Natural killer cell treated with Interleukin-12 subunit alpha and Interleukin-12 subunit beta and Interleukin-15 and Interleukin-18, amount 100 ng/mL, for 72 hours (primary cell): ENCODE measurements around the gene ARNT2. TPM values are rescaled to one million over a fixed set of nuclear protein-coding genes. Genes with fewer than 3 reads are reported as not detected.

ENCODE experiments used
- ATAC-seq, 2 donors: fragments of 150-1000 bp; cut with Tn5 transposase in 1 of 2; sonication (Bioruptor Pico), chemical (Tn5 transposase) in 1 of 2; 2 replicates each; pipeline ENCODE4 v1.10.0; 2021
- DNase-seq: peaks from one replicate; pipeline ENCODE4 v3.0.0; 2022; ENCODE audit warnings: low spot score
- H3K27ac Mint-ChIP-seq, 2 donors: 1 replicate in 1 of 2; 2 replicates in 1 of 2; pipeline ENCODE4 v1.8.0; 2022; ENCODE audit warnings: mixed read lengths in 2 of 2, mild to moderate bottlenecking in 1 of 2, moderate library complexity in 1 of 2
- H3K27me3 Mint-ChIP-seq, 2 donors: 1 replicate in 1 of 2; 2 replicates in 1 of 2; pipeline ENCODE4 v1.8.0; 2022; ENCODE audit warnings: mixed read lengths in 2 of 2
- H3K36me3 Mint-ChIP-seq: one replicate; pipeline ENCODE4 v1.8.0; 2022; ENCODE audit warnings: mixed read lengths
- H3K4me1 Mint-ChIP-seq, 2 donors: 1 replicate in 1 of 2; 2 replicates in 1 of 2; pipeline ENCODE4 v1.8.0; 2022; ENCODE audit warnings: low read depth in 2 of 2, mixed read lengths in 2 of 2, mild to moderate bottlenecking in 1 of 2
- H3K4me3 Mint-ChIP-seq: one replicate; pipeline ENCODE4 v1.8.0; 2022; ENCODE audit warnings: mixed read lengths
- H3K9me3 Mint-ChIP-seq: 2 replicates; pipeline ENCODE4 v1.8.0; 2022; ENCODE audit warnings: mixed read lengths
- total RNA-seq, 2 donors: library from RNA; stranded (reverse); gene quantifications; one replicate each; pipeline ENCODE4 v1.2.3, GENCODE V29; 2022

The ARNT2 gene
- total RNA-seq, 2 donors from 2014 or later: not detected

- Mint-ChIP-seq H3K27ac (no peak overlapping the region), H3K36me3 (no peaks in the 10 kb centered on the region), H3K27me3 (peaks cover 25 to 47% of the 10 kb centered on the region in 2 donors), H3K9me3 (no peaks in the 10 kb centered on the region), H3K4me3 (no peak overlapping the region), H3K4me1 (no peaks in the 10 kb centered on the region)
- ATAC-seq: no peak
- no peak for DNase-seq
Observed at GRCh38 chr15:80561500-80561899, 157.3 kb downstream of the ARNT2 start.

GRCh38 chr15:80562033-80562432 is 157.9 kb downstream of the ARNT2 start:
- no peak overlapping the region for H3K27ac Mint-ChIP-seq
- H3K4me3 Mint-ChIP-seq: no peak overlapping the region
- no peaks in the 10 kb centered on the region for H3K36me3 Mint-ChIP-seq
- H3K9me3 Mint-ChIP-seq: no peaks in the 10 kb centered on the region
- DNase-seq: no peak
- ATAC-seq: no peak
- no peaks in the 10 kb centered on the region for H3K4me1 Mint-ChIP-seq
- peaks cover 27 to 52% of the 10 kb centered on the region in 2 donors for H3K27me3 Mint-ChIP-seq

GRCh38 chr15:80562846-80563245 is 158.7 kb downstream of the ARNT2 start:
- Mint-ChIP-seq H3K36me3 (no peaks in the 10 kb centered on the region), H3K27me3 (peaks cover 21 to 45% of the 10 kb centered on the region in 2 donors), H3K4me3 (no peak overlapping the region), H3K9me3 (no peaks in the 10 kb centered on the region), H3K4me1 (no peaks in the 10 kb centered on the region), H3K27ac (no peak overlapping the region)
- DNase-seq (no peak), ATAC-seq (no peak)

- peaks cover 21 to 43% of the 10 kb centered on the region in 2 donors for H3K27me3 Mint-ChIP-seq
- H3K4me3 Mint-ChIP-seq: no peak overlapping the region
- ATAC-seq (no peak), DNase-seq (no peak)
- H3K9me3 Mint-ChIP-seq: no peaks in the 10 kb centered on the region
- no peaks in the 10 kb centered on the region for H3K4me1 Mint-ChIP-seq
- no peak overlapping the region for H3K27ac Mint-ChIP-seq
- no peaks in the 10 kb centered on the region for H3K36me3 Mint-ChIP-seq
Observed at GRCh38 chr15:80563372-80563997, 159.3 kb downstream of the ARNT2 start.

GRCh38 chr15:80564056-80564455 is 159.9 kb downstream of the ARNT2 start:
- no peak for ATAC-seq
- peaks cover 24 to 43% of the 10 kb centered on the region in 2 donors for H3K27me3 Mint-ChIP-seq

GRCh38 chr15:80565398-80565797 is 161.2 kb downstream of the ARNT2 start:
- H3K36me3 Mint-ChIP-seq: no peaks in the 10 kb centered on the region
- no peak for DNase-seq
- no peaks in the 10 kb centered on the region for H3K4me1 Mint-ChIP-seq
- H3K27me3 Mint-ChIP-seq: peaks cover 24 to 37% of the 10 kb centered on the region in 2 donors
- no peak for ATAC-seq
- no peak overlapping the region for H3K4me3 Mint-ChIP-seq
- no peaks in the 10 kb centered on the region for H3K9me3 Mint-ChIP-seq
- H3K27ac Mint-ChIP-seq: no peak overlapping the region

More at GRCh38 chr15:80564056-80564455, 159.9 kb downstream of the ARNT2 start:
- H3K4me1 Mint-ChIP-seq: no peaks in the 10 kb centered on the region
- DNase-seq: no peak
- no peaks in the 10 kb centered on the region for H3K36me3 Mint-ChIP-seq
- H3K27ac Mint-ChIP-seq: no peak overlapping the region
- H3K9me3 Mint-ChIP-seq: no peaks in the 10 kb centered on the region
- H3K4me3 Mint-ChIP-seq: no peak overlapping the region

- no peaks in the 10 kb centered on the region for H3K36me3 Mint-ChIP-seq
- H3K27ac Mint-ChIP-seq: no peak overlapping the region
- H3K9me3 Mint-ChIP-seq: no peaks in the 10 kb centered on the region
- ATAC-seq: no peak
- no peak overlapping the region for H3K4me3 Mint-ChIP-seq
- no peak for DNase-seq
- H3K4me1 Mint-ChIP-seq: no peaks in the 10 kb centered on the region
- peaks cover 24 to 37% of the 10 kb centered on the region in 2 donors for H3K27me3 Mint-ChIP-seq
Observed at GRCh38 chr15:80565988-80566387, 161.8 kb downstream of the ARNT2 start.

- peak in 1 of 2 donors; percentile 55 for ATAC-seq
- Mint-ChIP-seq H3K27ac (no peak overlapping the region), H3K4me1 (no peaks in the 10 kb centered on the region), H3K36me3 (no peaks in the 10 kb centered on the region), H3K4me3 (no peak overlapping the region), H3K9me3 (no peaks in the 10 kb centered on the region), H3K27me3 (peaks cover 21 to 29% of the 10 kb centered on the region in 2 donors)
- no peak for DNase-seq
Observed at GRCh38 chr15:80567721-80568157, 163.6 kb downstream of the ARNT2 start.

GRCh38 chr15:80568298-80568697 is 164.1 kb downstream of the ARNT2 start:
- Mint-ChIP-seq H3K4me3 (no peak overlapping the region), H3K27ac (no peak overlapping the region), H3K4me1 (no peaks in the 10 kb centered on the region), H3K27me3 (peaks cover 19 to 24% of the 10 kb centered on the region in 2 donors), H3K36me3 (no peaks in the 10 kb centered on the region), H3K9me3 (no peaks in the 10 kb centered on the region)
- no peak for DNase-seq
- ATAC-seq: no peak

- H3K4me1 Mint-ChIP-seq: no peaks in the 10 kb centered on the region
- no peak overlapping the region for H3K4me3 Mint-ChIP-seq
- no peak for ATAC-seq
- H3K27ac Mint-ChIP-seq: no peak overlapping the region
- no peak for DNase-seq
- H3K9me3 Mint-ChIP-seq: no peaks in the 10 kb centered on the region
- peaks cover 18 to 19% of the 10 kb centered on the region in 2 donors for H3K27me3 Mint-ChIP-seq
- no peaks in the 10 kb centered on the region for H3K36me3 Mint-ChIP-seq
Observed at GRCh38 chr15:80568876-80569605, 164.9 kb downstream of the ARNT2 start.

- H3K9me3 Mint-ChIP-seq: no peaks in the 10 kb centered on the region
- H3K4me1 Mint-ChIP-seq: no peaks in the 10 kb centered on the region
- no peaks in the 10 kb centered on the region for H3K36me3 Mint-ChIP-seq
- no peak overlapping the region for H3K4me3 Mint-ChIP-seq
- H3K27ac Mint-ChIP-seq: no peak overlapping the region
- ATAC-seq (no peak), DNase-seq (no peak)
- H3K27me3 Mint-ChIP-seq: peaks cover 18 to 23% of the 10 kb centered on the region in 2 donors
Observed at GRCh38 chr15:80569656-80570055, 165.5 kb downstream of the ARNT2 start.

GRCh38 chr15:80570553-80570952 is 166.4 kb downstream of the ARNT2 start:
- H3K9me3 Mint-ChIP-seq: no peaks in the 10 kb centered on the region
- no peak for ATAC-seq
- no peak overlapping the region for H3K27ac Mint-ChIP-seq
- no peaks in the 10 kb centered on the region for H3K36me3 Mint-ChIP-seq
- no peaks in the 10 kb centered on the region for H3K4me1 Mint-ChIP-seq
- no peak for DNase-seq
- H3K4me3 Mint-ChIP-seq: no peak overlapping the region
- peaks cover 14 to 24% of the 10 kb centered on the region in 2 donors for H3K27me3 Mint-ChIP-seq

- ATAC-seq: no peak
- H3K27ac Mint-ChIP-seq: no peak overlapping the region
- no peaks in the 10 kb centered on the region for H3K4me1 Mint-ChIP-seq
- no peaks in the 10 kb centered on the region for H3K9me3 Mint-ChIP-seq
- H3K36me3 Mint-ChIP-seq: no peaks in the 10 kb centered on the region
- H3K4me3 Mint-ChIP-seq: no peak overlapping the region
- H3K27me3 Mint-ChIP-seq: peaks cover 7 to 9% of the 10 kb centered on the region in 2 donors
- no peak for DNase-seq
Observed at GRCh38 chr15:80572337-80572736, 168.2 kb downstream of the ARNT2 start.

- DNase-seq (no peak), ATAC-seq (no peak)
- Mint-ChIP-seq H3K27me3 (peaks cover 6 to 9% of the 10 kb centered on the region in 2 donors), H3K9me3 (no peaks in the 10 kb centered on the region), H3K4me3 (no peak overlapping the region), H3K27ac (no peak overlapping the region), H3K4me1 (no peaks in the 10 kb centered on the region), H3K36me3 (no peaks in the 10 kb centered on the region)
Observed at GRCh38 chr15:80573606-80574005, 169.4 kb downstream of the ARNT2 start.
